NK-92 (cell line): ENCODE measurements around the gene F13A1.

Experiments
- DNase-seq: peaks from one replicate; lab custom pipeline; 2025; ENCODE audit not compliant: unreplicated experiment; lab: John Stamatoyannopoulos, UW

Gene F13A1

DNA sequence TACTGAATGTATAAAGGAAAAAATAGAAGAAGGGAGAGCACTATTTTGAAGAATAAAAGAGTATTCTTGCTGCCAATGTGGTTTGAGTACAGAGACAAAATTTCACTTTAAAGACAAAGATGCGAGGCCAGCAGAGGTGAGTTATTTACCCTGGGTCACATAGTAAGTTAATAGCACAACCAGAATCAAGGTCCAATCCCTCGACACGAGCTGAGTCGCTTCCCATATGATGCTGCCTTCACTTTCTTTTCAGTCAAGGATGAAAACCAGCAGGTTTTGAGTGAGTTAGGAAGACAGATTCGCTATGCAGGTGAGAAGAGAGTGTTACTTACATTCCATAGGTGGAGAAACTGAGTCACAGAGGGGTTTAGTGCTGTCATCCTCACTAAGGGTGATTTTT lies 75.8 kb downstream of the F13A1 start:
- no peak for DNase-seq

DNA sequence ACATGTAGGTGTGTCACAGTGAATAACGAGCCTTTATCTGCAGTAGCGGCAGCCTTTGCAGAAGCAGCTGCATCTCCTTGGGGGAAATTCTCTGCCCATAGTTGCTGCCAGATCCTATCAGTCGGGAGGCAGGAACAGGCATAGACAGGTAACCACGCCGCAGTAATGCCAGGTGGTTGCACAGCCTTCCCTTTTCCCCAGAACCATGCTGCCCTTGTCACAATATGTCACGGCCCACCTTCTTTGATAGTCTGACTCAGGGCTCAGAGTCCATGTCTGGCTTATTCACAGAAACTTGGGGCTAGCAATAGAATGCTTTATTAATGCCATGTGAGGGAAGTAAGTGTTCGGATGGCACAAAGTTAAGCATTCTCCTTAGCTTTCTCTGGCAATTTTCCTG lies 76.6 kb downstream of the F13A1 start:
- DNase-seq, result no peak

DNA sequence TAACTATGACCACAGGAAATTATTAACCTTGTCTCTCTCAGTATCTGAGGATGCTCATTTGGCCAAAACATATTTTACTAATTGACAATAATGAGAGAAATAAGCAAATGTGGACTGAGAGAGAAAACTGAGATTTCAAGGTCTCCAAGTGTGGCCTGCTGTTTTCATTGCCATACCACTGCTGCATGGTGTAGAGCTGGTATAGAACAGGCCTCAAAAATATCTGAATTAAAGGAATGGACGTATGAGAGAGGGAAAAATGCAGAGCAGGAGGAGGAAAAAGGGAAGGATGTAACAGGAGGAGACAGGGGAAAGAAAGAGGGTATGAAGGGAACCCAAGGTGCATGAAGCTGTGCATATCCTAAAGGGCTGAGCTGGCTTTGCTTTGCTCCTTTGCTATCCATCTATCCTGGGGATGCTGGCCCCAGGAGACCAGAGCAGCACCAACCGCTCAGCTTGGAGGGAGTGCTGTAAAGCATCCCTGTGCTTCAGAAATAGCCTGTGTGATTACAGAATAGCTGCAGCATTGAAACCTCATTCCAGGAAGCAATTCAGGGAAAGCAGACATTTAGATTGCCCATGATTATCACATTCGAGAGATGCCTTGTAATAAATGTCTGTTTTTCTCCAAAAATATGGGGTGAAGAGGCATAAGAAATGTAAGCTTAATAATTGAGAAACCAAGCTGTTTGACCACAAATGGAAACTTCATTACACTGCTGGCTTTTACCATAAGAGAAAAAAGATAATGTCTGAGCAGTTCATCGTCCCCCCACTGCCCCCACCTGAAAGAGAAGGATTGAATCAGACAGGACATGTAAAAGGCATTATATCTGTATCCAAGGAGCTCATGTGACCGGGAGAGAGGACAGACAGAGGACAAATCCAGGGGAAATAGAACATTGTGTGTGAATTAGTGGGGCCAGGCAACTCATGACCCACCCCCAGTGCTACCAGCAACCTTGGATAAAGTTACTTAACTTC lies 80.6 kb downstream of the F13A1 start:
- no peak for DNase-seq

DNA sequence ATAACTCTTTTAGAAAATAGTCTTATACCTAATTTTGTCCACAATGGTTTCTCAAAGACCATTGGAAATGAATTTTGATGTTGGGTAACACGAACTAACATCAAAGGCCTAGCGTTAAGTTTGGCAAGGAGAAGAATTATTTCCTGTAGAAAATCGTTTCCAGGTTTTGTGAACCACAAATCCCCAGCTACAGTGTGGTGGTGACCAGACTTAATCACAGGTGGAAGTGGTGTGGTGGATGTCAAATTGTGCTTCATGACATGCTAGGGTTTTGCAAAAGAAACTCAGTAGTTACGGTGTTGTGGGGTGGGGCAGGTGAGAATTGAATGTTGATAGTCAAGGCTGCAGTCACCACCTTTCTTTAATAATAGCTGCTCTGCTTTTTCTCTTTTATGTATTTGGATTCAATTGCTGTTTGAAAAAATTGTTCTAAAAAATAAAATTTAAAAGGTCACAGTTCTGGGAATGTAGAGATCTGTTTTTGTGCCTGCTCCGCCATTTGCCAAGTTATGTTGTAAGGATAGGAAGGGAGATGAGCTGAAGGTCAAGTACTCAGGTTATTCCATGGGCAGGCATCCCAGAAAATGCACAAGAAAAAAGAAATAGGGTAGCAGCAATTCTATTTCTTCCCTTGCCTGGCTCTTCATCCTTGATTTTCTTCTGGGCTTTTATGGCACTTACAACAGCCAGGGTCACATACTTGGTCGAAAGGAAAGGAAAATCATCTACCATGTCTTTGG lies 83.6 kb downstream of the F13A1 start:
- DNase-seq, result no peak

DNA sequence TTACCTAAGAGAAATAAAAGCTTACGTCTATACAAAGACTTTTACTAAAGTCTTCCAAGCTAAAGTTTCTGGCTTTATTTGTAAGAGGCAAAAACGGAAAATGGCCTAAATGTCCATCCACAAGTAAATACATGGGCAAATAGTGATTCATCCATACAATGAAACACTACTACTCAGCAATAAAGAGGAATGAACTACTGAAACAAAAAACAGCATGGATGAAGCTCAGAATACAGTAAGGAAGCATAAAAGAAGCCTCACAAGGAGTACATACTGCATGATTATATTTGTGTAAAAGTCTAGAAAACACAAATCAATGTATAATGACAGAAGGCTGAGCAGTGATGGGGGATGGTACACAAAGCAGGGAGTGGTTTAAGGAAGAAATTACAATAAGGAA lies 84.7 kb downstream of the F13A1 start:
- DNase-seq, result no peak

DNA sequence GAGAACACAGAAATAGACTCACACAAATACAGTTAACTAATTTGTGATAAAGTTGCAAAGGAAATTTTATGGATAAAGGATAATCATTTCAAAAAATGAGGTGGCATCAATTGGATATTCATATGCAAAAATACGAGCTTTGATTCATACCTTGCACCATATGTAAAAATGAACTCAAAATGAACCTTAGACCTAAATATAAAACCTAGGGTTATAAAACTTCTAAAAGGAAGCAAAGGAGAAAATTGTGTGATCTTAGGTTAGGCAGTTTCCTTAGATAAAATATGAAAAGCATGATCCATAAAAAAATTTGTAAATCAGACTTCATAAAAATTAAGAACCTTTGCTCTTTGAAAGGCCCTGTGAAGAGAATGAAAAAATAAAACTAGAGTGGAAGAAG lies 85.5 kb downstream of the F13A1 start:
- DNase-seq, result no peak

DNA sequence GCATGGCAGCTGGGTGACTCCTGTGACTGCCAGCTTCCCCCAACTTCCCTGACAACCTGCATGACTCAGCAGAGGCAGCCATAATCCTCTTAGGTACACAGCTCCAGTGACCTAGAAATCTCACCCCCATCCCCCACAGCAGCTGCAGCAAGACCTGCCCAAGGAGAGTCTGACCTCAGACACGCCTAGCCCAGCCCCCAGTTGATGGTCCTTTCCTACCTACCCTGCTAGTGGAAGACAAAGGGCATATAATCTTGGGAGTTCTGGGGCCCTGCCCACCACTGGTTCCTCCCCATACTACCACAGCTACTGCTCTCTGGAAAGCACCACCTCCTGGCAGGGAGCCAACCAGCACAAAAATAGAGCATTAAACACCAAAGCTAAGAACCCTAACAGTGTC lies 90.2 kb downstream of the F13A1 start:
- no peak for DNase-seq

DNA sequence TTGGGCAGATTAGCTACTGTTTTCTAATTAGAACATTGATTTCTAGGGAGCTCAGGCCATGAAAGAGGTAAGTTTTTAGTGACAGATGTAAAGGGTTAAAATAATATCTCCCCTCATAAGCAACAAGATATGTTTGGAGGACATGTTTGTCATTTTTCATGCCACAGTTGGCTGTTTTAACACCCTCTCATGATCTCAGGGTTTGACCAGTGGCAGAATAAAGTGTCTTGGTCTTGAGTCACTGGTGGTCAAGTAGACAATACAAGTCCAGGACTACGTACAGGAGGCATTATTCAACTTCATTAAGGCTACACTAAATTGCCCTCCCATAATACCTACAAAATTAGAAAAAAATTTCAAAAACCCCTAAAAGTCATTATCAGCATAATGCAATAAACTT lies 92.6 kb downstream of the F13A1 start:
- no peak for DNase-seq

DNA sequence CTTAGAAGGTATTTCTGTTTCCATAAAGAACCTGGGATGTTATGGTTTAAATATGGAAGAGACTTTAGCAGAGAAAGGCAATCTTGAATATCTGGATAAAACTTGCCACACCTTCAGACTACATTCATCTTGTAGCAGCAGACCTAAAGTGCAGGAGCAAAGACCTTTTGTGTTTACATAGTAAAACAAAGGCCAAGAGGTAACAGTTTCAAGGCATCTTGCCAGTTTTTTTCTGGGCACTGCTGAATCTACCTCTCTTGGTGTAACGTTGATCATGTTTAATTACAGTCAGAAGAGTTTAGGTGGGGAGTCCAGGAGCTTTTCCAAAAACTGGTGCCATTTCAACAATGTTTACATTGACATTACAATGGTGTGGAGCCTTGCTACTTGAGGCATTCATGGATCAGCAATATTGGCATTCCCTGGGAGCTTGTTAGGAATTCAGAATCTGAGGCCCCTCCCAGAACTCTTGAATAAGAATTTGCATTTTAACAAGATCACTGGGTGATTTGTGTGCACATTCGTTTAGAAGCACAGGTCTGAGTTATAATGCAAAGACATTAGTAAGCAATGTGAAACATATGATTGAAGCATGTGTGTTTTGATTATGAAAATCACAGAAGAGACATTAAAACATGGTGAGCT lies 94.5 kb downstream of the F13A1 start:
- no peak for DNase-seq

DNA sequence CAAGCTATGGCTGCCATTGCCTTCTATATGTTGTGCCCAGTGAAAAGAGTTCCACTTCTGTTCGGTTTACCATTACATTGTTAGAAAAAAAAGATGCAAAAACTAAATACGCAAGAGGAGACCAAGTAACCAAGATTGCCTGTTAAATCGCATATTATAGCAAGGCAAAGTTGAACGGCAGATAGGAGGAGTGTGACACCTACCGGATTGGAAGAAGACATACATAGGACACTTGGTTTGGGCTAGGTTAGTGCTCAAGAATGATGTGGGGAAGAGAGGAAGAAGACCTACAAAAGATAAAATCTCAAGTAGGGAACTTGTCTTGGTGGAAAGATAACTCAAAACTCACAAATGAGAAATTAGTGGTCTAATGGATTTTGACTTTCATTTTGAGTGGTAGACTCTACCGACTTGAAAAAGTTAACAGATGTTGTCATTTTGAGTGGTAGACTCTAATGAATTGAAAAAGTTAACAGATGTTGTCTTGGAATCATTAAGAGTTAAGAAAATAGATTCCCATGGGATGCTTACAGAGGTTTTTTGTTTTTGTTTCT lies 95.5 kb downstream of the F13A1 start:
- no peak for DNase-seq

DNA sequence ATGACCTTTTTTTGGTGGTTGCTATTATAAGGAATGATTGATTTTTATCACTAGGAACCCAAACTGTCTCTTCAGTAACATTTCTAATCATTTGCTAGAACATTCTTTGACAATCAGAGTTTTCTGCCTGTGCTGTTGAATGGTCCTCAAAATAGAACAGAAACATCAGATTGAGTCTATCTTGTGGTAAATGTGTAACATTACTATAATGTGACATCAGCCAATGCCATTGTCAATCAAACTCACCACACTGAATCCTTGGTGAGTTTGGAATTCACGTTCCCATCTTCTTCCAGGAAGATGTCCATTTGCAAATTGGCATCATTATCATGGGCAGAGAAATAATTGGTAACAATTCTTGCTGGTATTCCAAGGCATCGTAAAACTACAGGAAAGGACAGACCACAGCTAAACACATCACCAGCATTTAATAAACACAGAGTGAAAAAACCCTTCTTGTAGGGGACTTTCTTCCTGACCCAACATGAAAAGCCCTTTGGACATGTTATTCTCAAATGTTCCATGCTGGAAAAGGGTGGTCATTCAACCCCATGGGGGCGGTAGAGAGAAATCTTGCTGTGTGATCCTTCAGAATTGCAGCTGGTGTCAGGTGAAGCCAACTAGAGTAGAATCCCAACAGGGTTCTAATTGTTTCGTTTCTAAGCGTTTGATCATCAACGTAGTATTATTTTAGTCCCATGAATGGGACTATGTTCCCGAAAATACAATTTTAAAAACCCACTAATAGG lies 98.5 kb downstream of the F13A1 start:
- no peak for DNase-seq

DNA sequence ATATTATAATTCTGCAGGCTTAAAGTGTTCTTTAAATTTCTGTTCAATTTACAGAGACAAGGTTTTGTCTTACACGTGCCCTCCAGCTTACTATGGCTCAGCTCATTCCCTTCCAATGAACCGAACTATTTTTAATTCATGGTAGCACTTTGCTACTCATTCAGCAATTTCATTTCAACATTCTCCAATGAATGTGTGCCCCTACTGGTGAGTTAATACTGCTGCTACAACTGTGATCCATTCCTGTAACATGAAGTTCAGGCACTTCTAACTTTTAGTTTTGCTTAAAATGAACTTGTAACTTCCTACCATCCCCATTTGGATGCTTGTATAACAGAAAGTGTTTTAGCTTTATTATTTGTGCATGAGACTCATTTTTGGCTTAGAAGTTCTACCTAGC lies 99.7 kb downstream of the F13A1 start:
- DNase-seq, result no peak

DNA sequence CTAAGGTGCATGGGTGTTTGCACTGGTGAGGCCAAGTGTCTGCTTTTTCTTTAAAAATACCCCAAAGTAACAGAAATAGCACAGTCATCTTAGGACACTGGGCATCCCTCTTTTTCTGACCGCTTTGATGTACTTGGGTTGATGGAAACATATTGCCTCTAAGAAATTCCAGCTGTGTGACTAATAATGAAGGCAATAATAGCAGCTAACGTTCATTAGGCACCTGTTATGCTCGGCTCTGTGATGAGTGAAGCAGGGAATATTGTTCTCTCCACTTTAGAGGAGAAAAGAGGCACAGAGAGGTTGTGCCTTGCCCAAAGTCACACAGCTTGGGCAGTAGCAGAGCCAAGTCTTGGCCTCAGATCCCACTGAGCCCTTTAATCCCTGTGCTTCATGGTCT lies 100.7 kb downstream of the F13A1 start:
- no peak for DNase-seq

DNA sequence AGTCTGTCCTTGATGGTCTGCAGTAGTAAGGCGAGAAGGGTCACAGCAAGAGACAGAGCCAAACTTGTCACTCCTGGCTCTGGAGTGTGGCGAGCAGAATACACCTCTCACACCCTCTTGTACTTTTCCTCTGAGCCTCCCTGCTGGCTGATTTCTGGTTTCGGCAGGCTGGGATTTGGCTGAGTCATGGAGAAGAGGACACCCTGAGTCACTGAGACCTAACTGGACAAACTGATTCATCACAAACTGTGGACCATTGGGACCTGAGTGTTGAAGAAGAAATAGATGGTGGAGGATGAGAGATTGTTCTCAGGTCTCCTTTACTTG lies 101.7 kb downstream of the F13A1 start:
- no peak for DNase-seq

DNA sequence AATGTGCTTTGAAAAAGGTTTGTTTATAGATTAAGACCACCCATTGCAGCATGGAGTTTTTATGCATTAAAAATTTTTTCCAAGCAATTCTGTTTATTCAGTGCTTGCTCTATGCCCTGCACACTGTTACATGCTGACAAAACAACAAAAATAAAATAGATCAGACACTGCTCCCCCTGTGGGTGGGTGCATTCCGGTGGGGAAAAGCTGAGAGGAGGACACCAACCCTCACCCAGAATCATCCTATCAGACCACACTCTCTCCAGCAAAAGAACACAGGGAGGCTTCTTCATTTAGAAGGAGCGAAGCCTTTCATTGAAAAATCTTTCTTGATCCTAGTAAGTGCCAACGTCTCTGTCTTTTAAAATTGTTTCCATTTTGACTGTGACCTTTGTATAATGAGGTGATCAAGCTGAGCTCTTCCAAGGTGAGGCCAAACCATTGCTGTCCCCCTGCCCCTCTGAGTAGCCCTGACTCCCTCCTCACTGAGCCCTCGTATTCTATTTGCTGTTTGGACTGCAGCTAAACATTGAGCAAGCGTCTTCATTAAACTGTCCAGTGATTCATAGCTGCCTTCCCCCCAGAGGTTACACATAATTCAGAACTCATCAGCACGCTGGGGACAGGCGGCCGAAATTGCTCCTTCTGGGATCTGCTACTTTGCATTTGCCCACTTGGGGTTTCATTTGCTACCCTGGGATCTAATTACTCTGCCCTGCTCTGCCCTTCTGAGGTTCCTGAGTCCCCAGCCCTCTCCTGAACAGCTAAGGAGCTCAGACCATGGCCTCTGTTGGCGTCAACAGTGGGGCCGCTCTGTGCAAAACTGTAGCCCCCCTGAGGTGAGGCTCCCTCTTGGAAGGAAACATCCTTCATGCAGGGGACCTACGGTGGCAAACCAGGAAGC lies 102.4 kb downstream of the F13A1 start:
- DNase-seq, result no peak

DNA sequence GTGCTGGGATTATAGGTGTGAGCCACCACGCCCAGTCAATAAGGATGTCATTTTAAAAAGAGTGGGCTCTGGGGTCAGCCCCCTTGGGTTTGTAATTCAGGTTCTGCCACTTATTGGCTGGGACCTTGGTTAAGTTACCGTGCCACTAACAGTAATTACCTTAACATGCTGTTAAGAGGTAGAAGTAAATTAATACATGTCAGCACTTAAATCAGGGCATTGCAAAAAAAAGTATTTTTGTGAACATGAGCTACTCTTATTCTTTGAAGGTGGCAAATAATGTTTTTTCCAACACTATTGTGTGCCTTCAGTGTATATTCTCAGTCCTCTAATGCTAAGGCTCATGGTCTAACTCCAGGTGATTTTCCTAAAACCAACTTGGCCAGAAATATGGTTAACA lies 109.5 kb downstream of the F13A1 start:
- no peak for DNase-seq

DNA sequence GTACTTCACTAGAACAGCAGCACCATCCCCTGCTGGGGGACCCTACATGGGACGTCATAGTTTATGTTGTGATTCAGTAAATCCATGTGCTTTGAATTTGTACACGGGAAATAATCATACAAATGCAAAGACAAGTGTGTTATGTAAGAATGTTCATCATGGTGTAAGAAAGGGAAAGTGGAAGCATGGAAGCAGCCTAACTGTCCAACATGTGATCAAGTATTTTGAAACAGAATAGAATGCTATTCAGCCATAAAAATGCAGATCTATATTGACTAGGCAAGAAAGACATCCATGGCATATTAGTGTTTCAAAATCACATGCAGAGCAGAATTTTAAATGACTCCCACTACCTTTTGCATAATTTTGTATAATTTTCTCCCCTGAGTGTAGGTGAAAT lies 117.6 kb downstream of the F13A1 start:
- no peak for DNase-seq

DNA sequence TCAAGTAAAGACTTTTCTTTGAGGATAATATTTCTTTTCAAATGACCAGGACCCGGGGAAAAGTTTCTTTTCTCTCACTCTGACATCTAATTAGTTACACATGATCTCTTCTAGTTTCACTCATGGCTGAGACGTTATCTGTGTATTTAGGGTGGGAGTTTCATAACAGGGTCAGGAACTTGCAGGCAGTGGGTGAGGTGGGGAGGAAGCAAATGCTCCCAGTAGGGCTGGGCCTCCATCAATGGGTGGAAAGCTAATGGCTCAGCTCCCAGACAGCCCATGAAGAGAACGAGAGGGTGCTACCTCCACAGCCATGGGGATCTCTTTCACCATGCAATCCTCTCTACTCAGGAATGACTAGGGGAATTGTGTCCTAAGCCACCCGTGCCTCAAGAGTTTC lies 119.3 kb downstream of the F13A1 start:
- DNase-seq, result no peak

DNA sequence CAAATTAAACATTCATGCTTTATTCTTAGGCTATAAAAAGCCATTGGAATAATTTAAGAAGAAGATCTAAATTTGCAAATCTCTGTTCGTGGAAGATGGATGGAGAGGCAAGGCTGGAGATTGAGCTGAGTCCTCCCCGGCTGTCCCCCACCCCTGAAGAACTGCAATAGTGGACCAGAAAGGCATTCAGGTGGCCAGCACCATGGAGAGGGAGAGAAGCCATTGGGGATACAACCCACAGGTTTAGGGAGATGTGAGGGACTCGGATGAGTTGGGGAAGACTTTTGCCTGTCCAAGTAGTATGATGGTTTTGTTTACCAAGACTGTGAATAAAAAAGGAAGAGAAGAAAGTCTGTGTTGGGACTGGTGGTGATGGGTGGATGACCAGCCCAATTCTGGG lies 120.8 kb downstream of the F13A1 start:
- no peak for DNase-seq

DNA sequence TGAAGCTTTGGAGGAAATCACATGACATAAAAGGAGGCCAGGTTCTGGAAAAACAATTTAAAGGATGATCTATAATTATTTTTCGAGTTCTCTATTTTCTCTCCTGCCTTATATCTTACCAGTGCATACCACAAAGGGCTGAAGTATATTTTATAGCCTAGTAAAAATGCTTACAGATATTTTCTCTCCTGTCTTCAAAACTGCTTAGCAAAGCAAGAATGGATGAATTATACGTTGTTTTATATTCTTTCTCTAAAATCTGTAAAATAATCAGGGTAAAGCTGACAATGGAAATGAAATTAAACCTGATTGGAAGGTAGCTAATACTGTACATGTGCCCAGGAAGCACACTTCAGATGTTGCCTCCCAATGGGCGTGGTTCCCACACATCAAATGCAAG lies 123.7 kb downstream of the F13A1 start:
- no peak for DNase-seq
